DMS153 (cell line): ENCODE data around the gene RAB44.

Source experiments
- DNase-seq: peaks from one replicate; lab custom pipeline; 2025; lab: John Stamatoyannopoulos, UW

The RAB44 gene

GRCh38 chr6:36730424-36731380 is 33.1 kb downstream of the RAB44 start:
- DNase-seq: no peak

- no peak for DNase-seq
These were observed 34.1 kb downstream of the RAB44 start for GRCh38 chr6:36731622-36732310.

- no peak for DNase-seq
These were observed 35.7 kb downstream of the RAB44 start for GRCh38 chr6:36733300-36733699.

GRCh38 chr6:36734486-36735060 is 36.9 kb downstream of the RAB44 start:
- DNase-seq: no peak

GRCh38 chr6:36735110-36736071 is 37.8 kb downstream of the RAB44 start:
- no peak for DNase-seq

- no peak for DNase-seq
These were observed 39.6 kb downstream of the RAB44 start for GRCh38 chr6:36737043-36737785.

- no peak for DNase-seq
These were observed 40.5 kb downstream of the RAB44 start for GRCh38 chr6:36738108-36738507.

- no peak for DNase-seq
These were observed 42.6 kb downstream of the RAB44 start for GRCh38 chr6:36739947-36740817.

- DNase-seq: no peak
These were observed 43.2 kb downstream of the RAB44 start for GRCh38 chr6:36740818-36741179.

- DNase-seq: no peak
These were observed 44.5 kb downstream of the RAB44 start for GRCh38 chr6:36742146-36742545.

GRCh38 chr6:36743032-36743431 is 45.4 kb downstream of the RAB44 start:
- no peak for DNase-seq

- no peak for DNase-seq
These were observed 46.1 kb downstream of the RAB44 start for GRCh38 chr6:36743538-36744303.

GRCh38 chr6:36744304-36744673 is 46.7 kb downstream of the RAB44 start:
- DNase-seq: no peak

- no peak for DNase-seq
These were observed 47.7 kb downstream of the RAB44 start for GRCh38 chr6:36745283-36745682.

- DNase-seq: no peak
These were observed 48.2 kb downstream of the RAB44 start for GRCh38 chr6:36745836-36746235.

- DNase-seq: no peak
These were observed 48.6 kb downstream of the RAB44 start for GRCh38 chr6:36746251-36746650.

GRCh38 chr6:36749829-36750489 is 52.3 kb downstream of the RAB44 start:
- DNase-seq: no peak

- DNase-seq: no peak
These were observed 53.5 kb downstream of the RAB44 start for GRCh38 chr6:36751091-36751490.

- no peak for DNase-seq
These were observed 54.2 kb downstream of the RAB44 start for GRCh38 chr6:36751833-36752186.
